ENCODE results near the gene KRTAP19-3. TPM values are rescaled to one million over a fixed set of nuclear protein-coding genes. Genes with fewer than 3 reads are reported as not detected.

Gene KRTAP19-3
- total and polyA plus RNA-seq, 3 donors from 2014 or later = not detected

DNA sequence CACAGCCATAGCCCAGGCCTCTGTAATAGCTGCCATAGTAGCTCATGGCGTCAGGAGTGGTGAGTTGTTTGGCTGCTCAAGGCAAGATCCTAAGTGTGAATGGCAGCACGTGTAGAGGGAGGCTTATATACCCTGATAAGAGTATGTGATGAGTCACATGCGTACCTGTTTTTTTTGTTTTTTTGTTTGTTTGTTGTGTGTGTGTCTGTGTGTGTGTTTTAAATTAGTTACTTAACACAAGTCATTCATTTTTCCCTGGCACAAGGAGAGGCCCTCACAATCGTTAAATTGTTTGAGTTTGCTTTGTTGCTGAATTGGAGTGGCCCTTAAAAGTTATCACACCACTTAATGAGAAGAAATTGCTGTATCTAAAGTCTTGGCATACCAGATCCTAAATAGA is 5.3 kb upstream of the KRTAP19-3 start, which contains the start of gene KRTAP19-4:
Gene KRTAP19-4 (minus strand): TSS at position 101 of the 400 bp plus-strand sequence. CDS start 55 bp downstream, at position 46.
- TF ChIP-seq POLR2A (IDR thresholded peaks at IDR 0.05) = no peak
- TF ChIP-seq, protein P1, sequence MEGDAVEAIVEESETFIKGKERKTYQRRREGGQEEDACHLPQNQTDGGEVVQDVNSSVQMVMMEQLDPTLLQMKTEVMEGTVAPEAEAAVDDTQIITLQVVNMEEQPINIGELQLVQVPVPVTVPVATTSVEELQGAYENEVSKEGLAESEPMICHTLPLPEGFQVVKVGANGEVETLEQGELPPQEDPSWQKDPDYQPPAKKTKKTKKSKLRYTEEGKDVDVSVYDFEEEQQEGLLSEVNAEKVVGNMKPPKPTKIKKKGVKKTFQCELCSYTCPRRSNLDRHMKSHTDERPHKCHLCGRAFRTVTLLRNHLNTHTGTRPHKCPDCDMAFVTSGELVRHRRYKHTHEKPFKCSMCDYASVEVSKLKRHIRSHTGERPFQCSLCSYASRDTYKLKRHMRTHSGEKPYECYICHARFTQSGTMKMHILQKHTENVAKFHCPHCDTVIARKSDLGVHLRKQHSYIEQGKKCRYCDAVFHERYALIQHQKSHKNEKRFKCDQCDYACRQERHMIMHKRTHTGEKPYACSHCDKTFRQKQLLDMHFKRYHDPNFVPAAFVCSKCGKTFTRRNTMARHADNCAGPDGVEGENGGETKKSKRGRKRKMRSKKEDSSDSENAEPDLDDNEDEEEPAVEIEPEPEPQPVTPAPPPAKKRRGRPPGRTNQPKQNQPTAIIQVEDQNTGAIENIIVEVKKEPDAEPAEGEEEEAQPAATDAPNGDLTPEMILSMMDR (IDR thresholded peaks at IDR 0.05) = no peak
- H3K4me1 ChIP-seq = no peaks in the 10 kb centered on the region
- no peak within 1 kb of the TSS for H3K27ac ChIP-seq
- H3K27me3 ChIP-seq = no peaks in the 10 kb centered on the region
- intact Hi-C loops (cut with DNase I; ENCODE audit: low total_unique reads) = no loop called here
- H3K9me3 ChIP-seq = no peaks in the 10 kb centered on the region
- H3K36me3 ChIP-seq (ENCODE audit: low read depth, missing control alignments) = no peaks in the 10 kb centered on the region
- DNase-seq = no peak
- H3K4me3 ChIP-seq = no peak within 1 kb of the TSS
- WGBS, 2 donors = 75 to 78% methylated on average over 4 of the region's 4 CpGs

DNA sequence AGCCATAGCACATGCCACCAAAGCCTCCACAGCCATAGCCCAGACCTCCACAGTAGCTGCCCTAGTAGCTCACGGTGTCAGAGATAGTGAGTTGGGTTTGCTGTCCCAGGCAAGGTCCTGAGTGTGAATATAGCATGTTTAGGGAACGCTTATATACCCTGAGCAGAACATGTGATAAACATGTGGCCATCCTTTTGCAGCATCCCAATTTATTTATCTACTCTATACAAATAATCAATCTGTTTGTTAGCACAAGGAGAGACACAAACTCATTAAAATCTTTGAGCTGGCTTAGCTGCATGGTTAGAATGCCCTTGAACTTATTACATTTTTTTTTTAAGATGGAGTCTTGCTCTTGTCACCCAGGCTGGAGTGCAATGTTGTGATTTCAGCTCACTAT is 4.5 kb downstream of the KRTAP19-3 start, which contains the start of gene KRTAP19-2:
Gene KRTAP19-2 (minus strand): TSS at position 101 of the 400 bp plus-strand sequence. CDS start 88 bp downstream, at position 13.
- TF ChIP-seq, protein P1 (IDR thresholded peaks at IDR 0.05) = no peak
- no peak for TF ChIP-seq POLR2A (IDR thresholded peaks at IDR 0.05)
- Histone ChIP-seq H3K4me3 (no peak within 1 kb of the TSS), H3K9me3 (no peaks in the 10 kb centered on the region), H3K36me3 (ENCODE audit: low read depth, missing control alignments) (no peaks in the 10 kb centered on the region), H3K4me1 (no peaks in the 10 kb centered on the region), H3K27me3 (no peaks in the 10 kb centered on the region), H3K27ac (no peak within 1 kb of the TSS)
- WGBS, 2 donors = 98 to 100% methylated on average over 2 of the region's 2 CpGs
- intact Hi-C loops (cut with DNase I; ENCODE audit: low total_unique reads) = no loop called here
- no peak for DNase-seq

DNA sequence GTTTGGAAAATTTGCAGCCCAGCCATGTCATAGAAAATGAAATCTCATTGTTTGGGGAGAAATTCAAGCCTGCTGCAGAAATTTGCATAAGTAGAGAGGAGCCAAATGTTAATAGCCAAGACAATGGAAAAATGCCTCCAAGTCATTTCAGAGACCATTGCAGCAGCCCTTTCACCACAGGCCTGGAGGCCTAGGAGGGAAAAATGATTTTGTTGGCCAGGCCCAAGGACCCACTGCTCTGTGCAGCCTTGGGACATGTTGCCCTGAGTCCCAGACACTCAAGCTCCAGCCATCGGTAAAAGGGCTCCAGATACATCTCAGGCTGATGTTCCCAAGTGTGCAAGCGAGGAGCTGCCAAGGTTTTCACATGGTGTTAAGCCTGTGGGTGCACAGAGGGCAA is 5.6 kb downstream of the KRTAP19-3 start:
- Histone ChIP-seq H3K4me1 (no peaks in the 10 kb centered on the region), H3K4me3 (no peak overlapping the region), H3K36me3 (ENCODE audit: low read depth, missing control alignments) (no peaks in the 10 kb centered on the region), H3K9me3 (no peaks in the 10 kb centered on the region), H3K27me3 (no peaks in the 10 kb centered on the region), H3K27ac (no peak overlapping the region)
- intact Hi-C loops (cut with DNase I; ENCODE audit: low total_unique reads) = no loop called here
- WGBS, 2 donors = 82 to 83% methylated on average over 2 of the region's 2 CpGs
- DNase-seq = no peak
- TF ChIP-seq POLR2A (IDR thresholded peaks at IDR 0.05) = no peak
- TF ChIP-seq, protein P1 (IDR thresholded peaks at IDR 0.05) = no peak

DNA sequence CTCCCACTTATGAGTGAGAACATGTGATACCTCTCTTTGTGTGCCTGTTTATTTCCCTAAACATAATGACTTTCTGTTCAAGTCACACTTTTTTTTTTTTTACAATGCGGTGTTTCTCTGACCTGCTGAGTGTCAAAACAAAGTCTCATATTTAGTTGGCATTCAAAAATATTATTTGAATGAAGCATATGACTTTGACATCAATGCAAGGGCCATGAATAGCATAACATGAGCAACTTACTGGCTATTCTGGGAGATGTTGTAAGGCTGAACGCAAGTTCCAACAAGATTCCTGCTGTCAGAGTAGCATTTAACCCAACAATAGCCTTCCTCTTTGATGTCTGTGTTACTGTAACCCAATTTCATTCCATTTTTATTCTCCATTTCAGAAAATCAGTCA is 9.7 kb downstream of the KRTAP19-3 start:
- intact Hi-C loops (cut with DNase I; ENCODE audit: low total_unique reads) = no loop called here
- no peaks in the 10 kb centered on the region for H3K36me3 ChIP-seq (ENCODE audit: low read depth, missing control alignments)
- TF ChIP-seq, protein P1 (IDR thresholded peaks at IDR 0.05) = no peak
- TF ChIP-seq POLR2A (IDR thresholded peaks at IDR 0.05) = no peak
- no peak overlapping the region for H3K27ac ChIP-seq
- no peaks in the 10 kb centered on the region for H3K9me3 ChIP-seq
- no peaks in the 10 kb centered on the region for H3K4me1 ChIP-seq
- WGBS, 2 donors = 87 to 98% methylated on average over 2 of the region's 2 CpGs
- no peak overlapping the region for H3K4me3 ChIP-seq
- no peak for DNase-seq
- no peaks in the 10 kb centered on the region for H3K27me3 ChIP-seq

DNA sequence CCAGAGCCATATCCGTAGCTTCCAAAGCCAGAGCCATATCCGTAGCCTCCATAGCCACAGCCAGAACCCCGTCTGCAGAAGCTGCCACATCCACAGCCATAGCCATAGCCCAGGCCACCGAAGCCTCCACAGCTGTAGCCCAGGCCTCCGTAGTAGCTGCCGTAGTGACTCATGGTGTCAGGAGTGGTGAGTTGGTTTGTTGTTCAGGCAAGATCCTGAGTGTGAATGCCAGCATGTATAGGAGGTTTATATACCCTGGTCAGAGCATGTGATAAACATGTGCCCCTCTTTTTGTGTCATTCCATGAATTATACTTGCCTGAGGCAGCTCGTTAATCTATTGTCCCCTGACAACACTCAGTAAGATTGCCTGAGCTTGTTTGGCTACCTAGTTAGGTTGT is 11.7 kb downstream of the KRTAP19-3 start, which contains the start of gene KRTAP19-1:
Gene KRTAP19-1 (minus strand): TSS at position 223 of the 400 bp plus-strand sequence. CDS start 50 bp downstream, at position 173.
- no peak for TF ChIP-seq POLR2A (IDR thresholded peaks at IDR 0.05)
- TF ChIP-seq, protein P1 (IDR thresholded peaks at IDR 0.05) = no peak
- 83 to 84% methylated on average over 4 to 7 of the region's 7 CpGs for WGBS, 2 donors

More for the DNA sequence above, 11.7 kb downstream of the KRTAP19-3 start, which contains the start of gene KRTAP19-1:
- Histone ChIP-seq H3K36me3 (ENCODE audit: low read depth, missing control alignments) (no peaks in the 10 kb centered on the region), H3K4me3 (no peak within 1 kb of the TSS), H3K4me1 (no peaks in the 10 kb centered on the region), H3K9me3 (no peaks in the 10 kb centered on the region), H3K27ac (no peak within 1 kb of the TSS), H3K27me3 (no peaks in the 10 kb centered on the region)
- intact Hi-C loops (cut with DNase I; ENCODE audit: low total_unique reads) = no loop called here
- DNase-seq = no peak

All from testis (tissue), 3 donors.